IPS DF 6.9 (cell line): Measurements from ENCODE around the gene SIM2.

Source experiments
- DNase-seq: peaks from one replicate; pipeline ENCODE4 v3.0.0-alpha.2; 2013; ENCODE audit warnings: low read depth, low spot score
- H3K27ac ChIP-seq: one replicate; pipeline ENCODE4 v1.5.1; 2013; ENCODE audit warnings: low read length, control low read depth
- H3K27me3 ChIP-seq: 2 replicates; pipeline ENCODE4 v1.6.1; 2013; ENCODE audit warnings: mild to moderate bottlenecking, low read length; ENCODE audit not compliant: control insufficient read depth, insufficient read depth
- H3K36me3 ChIP-seq: 2 replicates; pipeline ENCODE4 v1.6.1; 2013; ENCODE audit warnings: low read length; ENCODE audit not compliant: control insufficient read depth, insufficient read depth
- H3K4me1 ChIP-seq: 2 replicates; pipeline ENCODE4 v1.6.1; 2013; ENCODE audit warnings: low read length; ENCODE audit not compliant: control insufficient read depth, insufficient read depth
- H3K4me3 ChIP-seq: 2 replicates; pipeline ENCODE4 v1.5.1; 2013; ENCODE audit warnings: mild to moderate bottlenecking, low read length
- H3K9me3 ChIP-seq: 2 replicates; pipeline ENCODE4 v1.6.1; 2013; ENCODE audit warnings: low read length, inconsistent platforms; ENCODE audit not compliant: control insufficient read depth, insufficient read depth
- WGBS: extraction: QIAGEN DNeasy Blood & Tissue Kit; methylation state at CpG from one replicate; pipeline ENCODE4 v1.1.7; 2013; ENCODE audit warnings: mixed read lengths, missing lambda C conversion rate; ENCODE audit not compliant: insufficient read length, insufficient coverage; 5-methylcytosine and 5-hydroxymethylcytosine counted together

SIM2 gene

GRCh38 chr21:36716836-36717235, 17.9 kb downstream of the SIM2 start:
- Histone ChIP-seq H3K27ac (no peak overlapping the region), H3K27me3 (no peaks in the 10 kb centered on the region), H3K4me3 (no peak overlapping the region), H3K4me1 (peaks cover 2% of the 10 kb centered on the region; the same call in 1 of the 2 replicates), H3K36me3 (no peaks in the 10 kb centered on the region), H3K9me3 (no peaks in the 10 kb centered on the region)
- WGBS = no CpG with 5 or more reads among the region's 9 CpGs
- DNase-seq = no peak

- H3K4me1 ChIP-seq = peaks cover 2% of the 10 kb centered on the region; the same call in 1 of the 2 replicates
- no peak overlapping the region for H3K4me3 ChIP-seq
- H3K36me3 ChIP-seq = no peaks in the 10 kb centered on the region
- no peaks in the 10 kb centered on the region for H3K27me3 ChIP-seq
- H3K27ac ChIP-seq = no peak overlapping the region
- H3K9me3 ChIP-seq = no peaks in the 10 kb centered on the region
- no CpG with 5 or more reads among the region's 6 CpGs for WGBS
- no peak for DNase-seq
Observed at GRCh38 chr21:36717976-36718375, 19.1 kb downstream of the SIM2 start.

GRCh38 chr21:36718951-36719501, 20.1 kb downstream of the SIM2 start:
- peaks cover 2% of the 10 kb centered on the region; the same call in 1 of the 2 replicates for H3K4me1 ChIP-seq
- H3K4me3 ChIP-seq = no peak overlapping the region
- no peaks in the 10 kb centered on the region for H3K36me3 ChIP-seq
- H3K9me3 ChIP-seq = no peaks in the 10 kb centered on the region
- H3K27ac ChIP-seq = no peak overlapping the region
- no peak for DNase-seq
- WGBS = no CpG with 5 or more reads among the region's 18 CpGs
- no peaks in the 10 kb centered on the region for H3K27me3 ChIP-seq

- Histone ChIP-seq H3K27me3 (no peaks in the 10 kb centered on the region), H3K27ac (no peak overlapping the region), H3K4me1 (peaks cover 2% of the 10 kb centered on the region; the same call in 1 of the 2 replicates), H3K36me3 (no peaks in the 10 kb centered on the region), H3K4me3 (no peak overlapping the region), H3K9me3 (no peaks in the 10 kb centered on the region)
- no peak for DNase-seq
- WGBS = no CpG with 5 or more reads among the region's 10 CpGs
Observed at GRCh38 chr21:36719614-36720013, 20.7 kb downstream of the SIM2 start.

GRCh38 chr21:36721817-36722216, 22.9 kb downstream of the SIM2 start:
- H3K36me3 ChIP-seq = no peaks in the 10 kb centered on the region
- H3K27ac ChIP-seq = no peak overlapping the region
- peaks cover 2% of the 10 kb centered on the region; the same call in 1 of the 2 replicates for H3K4me1 ChIP-seq
- H3K4me3 ChIP-seq = no peak overlapping the region
- no peak for DNase-seq
- no peaks in the 10 kb centered on the region for H3K27me3 ChIP-seq
- WGBS = no CpG with 5 or more reads among the region's 7 CpGs
- H3K9me3 ChIP-seq = no peaks in the 10 kb centered on the region

- peaks cover 2% of the 10 kb centered on the region; the same call in 1 of the 2 replicates for H3K4me1 ChIP-seq
- no peaks in the 10 kb centered on the region for H3K9me3 ChIP-seq
- DNase-seq = no peak
- no CpG with 5 or more reads among the region's 25 CpGs for WGBS
- no peaks in the 10 kb centered on the region for H3K36me3 ChIP-seq
- H3K27me3 ChIP-seq = no peaks in the 10 kb centered on the region
- H3K4me3 ChIP-seq = no peak overlapping the region
- H3K27ac ChIP-seq = no peak overlapping the region
Observed at GRCh38 chr21:36722370-36723368, 23.8 kb downstream of the SIM2 start.

GRCh38 chr21:36723371-36723881, 24.5 kb downstream of the SIM2 start:
- no peak overlapping the region for H3K4me3 ChIP-seq
- no peaks in the 10 kb centered on the region for H3K4me1 ChIP-seq
- H3K27me3 ChIP-seq = no peaks in the 10 kb centered on the region
- H3K36me3 ChIP-seq = no peaks in the 10 kb centered on the region
- no peak overlapping the region for H3K27ac ChIP-seq
- DNase-seq = no peak
- H3K9me3 ChIP-seq = no peaks in the 10 kb centered on the region
- WGBS = no CpG with 5 or more reads among the region's 14 CpGs

- no peaks in the 10 kb centered on the region for H3K36me3 ChIP-seq
- no peaks in the 10 kb centered on the region for H3K27me3 ChIP-seq
- H3K4me1 ChIP-seq = no peaks in the 10 kb centered on the region; the same call in 1 of the 2 replicates
- no peaks in the 10 kb centered on the region for H3K9me3 ChIP-seq
- no peak overlapping the region for H3K4me3 ChIP-seq
- WGBS = no CpG with 5 or more reads among the region's 3 CpGs
- H3K27ac ChIP-seq = no peak overlapping the region
- no peak for DNase-seq
Observed at GRCh38 chr21:36724660-36725059, 25.7 kb downstream of the SIM2 start.

GRCh38 chr21:36725793-36726386, 27.0 kb downstream of the SIM2 start:
- Histone ChIP-seq H3K4me1 (no peaks in the 10 kb centered on the region; the same call in 1 of the 2 replicates), H3K9me3 (no peaks in the 10 kb centered on the region), H3K4me3 (no peak overlapping the region), H3K27ac (no peak overlapping the region), H3K27me3 (no peaks in the 10 kb centered on the region), H3K36me3 (no peaks in the 10 kb centered on the region)
- WGBS = no CpG with 5 or more reads among the region's 12 CpGs
- no peak for DNase-seq

GRCh38 chr21:36727866-36728265, 29.0 kb downstream of the SIM2 start:
- no peaks in the 10 kb centered on the region; the same call in 1 of the 2 replicates for H3K4me1 ChIP-seq
- no peak overlapping the region for H3K4me3 ChIP-seq
- H3K27me3 ChIP-seq = 0 out of 2 replicates have a peak, but pooled peaks cover 1% of the 10 kb centered on the region
- WGBS = no CpG with 5 or more reads among the region's 6 CpGs
- no peaks in the 10 kb centered on the region for H3K36me3 ChIP-seq
- no peak overlapping the region for H3K27ac ChIP-seq
- H3K9me3 ChIP-seq = no peaks in the 10 kb centered on the region
- DNase-seq = no peak
